ENCODE data around the gene EFEMP2.

EFEMP2 gene

GRCh38 chr11:65872586-65873317 is at the start of gene EFEMP2:
EFEMP2 (minus strand) TSS chr11:65872800; CDS start chr11:65872354, 446 bp downstream.
- DNase-seq: no peak

- DNase-seq: no peak
Measured at GRCh38 chr11:65921876-65922275, 49.3 kb upstream of the EFEMP2 start.

- DNase-seq: no peak
Measured at GRCh38 chr11:65921033-65921555, 48.5 kb upstream of the EFEMP2 start.

GRCh38 chr11:65920372-65920802 is 47.8 kb upstream of the EFEMP2 start:
- no peak for DNase-seq

- no peak for DNase-seq
Measured at GRCh38 chr11:65919573-65920371, 47.2 kb upstream of the EFEMP2 start.

- peak; percentile 94 for DNase-seq
Measured at GRCh38 chr11:65919141-65919572, 46.6 kb upstream of the EFEMP2 start, which contains the start of gene DRAP1. DRAP1 (plus strand) TSS chr11:65919426; CDS start chr11:65919502, 76 bp downstream.

- no peak for DNase-seq
Measured at GRCh38 chr11:65918211-65919140, 45.9 kb upstream of the EFEMP2 start, which contains the start of gene C11orf68. C11orf68 (minus strand) TSS chr11:65919062; CDS start chr11:65919031, 31 bp downstream.

- DNase-seq: no peak
Measured at GRCh38 chr11:65917434-65918210, 45.0 kb upstream of the EFEMP2 start.

GRCh38 chr11:65917077-65917433 is 44.5 kb upstream of the EFEMP2 start:
- no peak for DNase-seq

- no peak for DNase-seq
Measured at GRCh38 chr11:65916391-65916790, 43.8 kb upstream of the EFEMP2 start.

- DNase-seq: no peak
Measured at GRCh38 chr11:65915821-65916251, 43.2 kb upstream of the EFEMP2 start.

- no peak for DNase-seq
Measured at GRCh38 chr11:65915101-65915820, 42.7 kb upstream of the EFEMP2 start.

- DNase-seq: no peak
Measured at GRCh38 chr11:65912845-65913244, 40.2 kb upstream of the EFEMP2 start.

- DNase-seq: no peak
Measured at GRCh38 chr11:65911682-65912568, 39.3 kb upstream of the EFEMP2 start.

- DNase-seq: no peak
Measured at GRCh38 chr11:65907878-65908277, 35.3 kb upstream of the EFEMP2 start.

- DNase-seq: no peak
Measured at GRCh38 chr11:65906602-65907001, 34.0 kb upstream of the EFEMP2 start.

GRCh38 chr11:65903715-65904114 is 31.1 kb upstream of the EFEMP2 start:
- no peak for DNase-seq

- no peak for DNase-seq
Measured at GRCh38 chr11:65903068-65903481, 30.5 kb upstream of the EFEMP2 start.

- DNase-seq: no peak
Measured at GRCh38 chr11:65900899-65901180, 28.2 kb upstream of the EFEMP2 start.
